Brain pericyte (primary cell): Measurements from ENCODE around the gene BMPR1B.
"Not testable (repeated sequence)": the region's sequence is repeated elsewhere in the genome, so short reads cannot be mapped to it uniquely, and the experiment has no call there.

ENCODE experiments used
- DNase-seq: peaks from one replicate; pipeline ENCODE4 v3.0.0-alpha.2; 2012; ENCODE audit warnings: low read depth, low spot score

The BMPR1B gene

DNA sequence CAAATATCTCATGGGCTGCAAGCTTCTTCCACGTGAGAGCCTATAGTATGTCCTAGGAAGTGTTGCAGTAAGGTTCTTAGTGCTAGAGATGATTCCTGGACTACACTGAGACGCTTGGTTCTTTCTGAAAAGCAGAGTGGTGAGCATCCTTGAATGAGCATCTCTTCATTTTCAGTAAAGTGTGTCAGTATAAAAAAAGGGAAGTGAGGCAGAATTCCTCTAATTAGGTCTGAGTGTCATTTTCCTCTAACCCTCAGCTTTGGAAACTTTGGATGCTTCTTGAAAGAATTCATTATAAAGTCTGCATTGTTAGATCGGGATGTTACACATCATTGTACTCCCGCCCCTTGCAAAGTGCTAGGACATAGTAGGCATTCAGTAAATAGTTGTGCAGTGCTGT is 5.2 kb downstream of the BMPR1B start:
- no peak for DNase-seq

DNA sequence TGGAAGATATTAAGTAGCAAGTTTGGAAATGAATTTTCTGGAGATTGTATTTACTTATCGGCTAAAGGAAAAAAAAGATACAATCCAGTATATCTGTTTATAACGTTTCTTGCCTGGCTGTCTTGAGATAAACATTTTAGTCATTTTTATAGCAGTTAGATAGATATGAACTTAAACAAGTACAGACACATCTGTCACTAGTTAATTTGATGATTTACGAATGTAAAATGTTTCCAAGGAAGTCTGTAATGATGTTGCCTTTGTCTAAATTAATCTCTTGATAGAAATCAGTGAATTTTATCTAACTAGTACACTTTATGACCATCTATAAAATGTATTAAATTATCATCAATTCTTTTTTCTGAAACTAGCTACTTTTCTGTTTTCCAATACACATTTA is 5.7 kb downstream of the BMPR1B start:
- no peak for DNase-seq

DNA sequence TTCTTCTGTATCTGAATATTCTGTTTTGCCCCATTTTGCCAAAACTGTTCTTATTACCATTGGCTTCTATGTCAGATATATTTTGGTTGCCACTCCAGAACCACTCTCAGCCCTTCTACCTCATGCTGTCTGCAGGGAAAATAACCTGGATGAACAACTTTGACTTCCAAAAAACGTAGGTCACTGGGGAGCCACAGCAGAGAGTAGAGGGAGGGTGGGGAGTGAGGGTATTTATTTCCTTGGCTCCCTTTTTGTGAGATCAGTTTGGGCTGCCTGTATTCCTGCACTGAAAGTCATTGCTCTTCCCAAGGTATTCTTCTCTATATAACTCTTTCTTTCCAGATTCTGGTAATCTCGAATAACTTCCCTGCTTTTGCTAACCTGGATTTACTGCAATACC is 6.3 kb downstream of the BMPR1B start:
- no peak for DNase-seq

DNA sequence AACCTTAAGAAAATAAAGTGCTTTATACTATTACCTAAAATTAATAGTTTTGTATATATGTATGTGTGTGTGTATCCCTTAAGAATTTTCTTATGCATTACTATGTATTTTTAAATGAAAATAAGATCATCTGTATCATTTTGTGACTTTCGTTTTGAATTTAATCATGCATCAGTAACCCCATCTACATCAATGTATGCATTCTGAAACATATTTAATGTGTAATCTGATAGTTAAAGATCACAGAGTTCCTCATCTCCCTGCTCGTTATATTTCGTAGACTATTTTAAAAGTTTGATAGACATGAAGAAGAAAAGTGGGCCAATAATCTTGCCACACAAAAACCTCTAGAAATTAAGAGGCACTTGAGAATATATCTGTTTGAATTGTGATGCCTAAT is 7.4 kb downstream of the BMPR1B start:
- DNase-seq = no peak

DNA sequence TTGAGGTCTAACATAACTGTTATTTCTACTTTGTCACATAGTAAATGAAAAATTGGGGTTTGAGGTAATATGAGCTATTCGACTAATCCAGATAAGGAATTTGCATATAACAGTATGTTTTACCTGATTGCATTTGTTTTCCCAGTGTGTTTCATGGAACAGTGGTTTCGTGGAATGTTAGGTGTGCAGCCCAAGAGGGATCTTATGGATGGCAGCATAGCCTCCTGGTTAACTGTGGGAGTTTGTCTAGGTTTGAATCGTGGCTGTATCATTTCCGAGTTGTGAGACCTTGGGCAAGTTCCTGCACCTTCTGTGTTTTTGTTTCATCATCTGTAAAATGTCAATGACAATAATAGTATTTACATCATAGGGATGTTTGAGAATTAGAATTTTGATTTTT is 7.9 kb downstream of the BMPR1B start:
- DNase-seq = no peak

DNA sequence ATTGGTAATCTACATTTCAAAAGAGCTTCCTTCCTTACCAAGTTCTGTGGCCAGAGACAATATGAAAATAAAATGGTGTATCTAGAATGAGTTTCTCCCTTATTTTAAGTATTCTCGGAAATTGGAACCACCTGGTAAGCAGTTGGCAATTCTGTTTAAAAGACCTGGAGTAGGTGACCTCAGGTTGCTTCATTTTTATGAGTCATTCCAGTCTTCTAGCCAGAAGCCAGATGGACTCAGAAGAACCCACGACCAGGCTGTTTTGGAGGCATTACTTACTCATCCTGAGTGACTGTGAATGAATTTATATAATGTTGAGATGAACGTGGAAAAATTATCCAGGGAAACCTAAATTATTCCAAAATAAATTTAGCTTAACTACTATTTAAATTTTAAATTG is 9.1 kb downstream of the BMPR1B start:
- DNase-seq = no peak

DNA sequence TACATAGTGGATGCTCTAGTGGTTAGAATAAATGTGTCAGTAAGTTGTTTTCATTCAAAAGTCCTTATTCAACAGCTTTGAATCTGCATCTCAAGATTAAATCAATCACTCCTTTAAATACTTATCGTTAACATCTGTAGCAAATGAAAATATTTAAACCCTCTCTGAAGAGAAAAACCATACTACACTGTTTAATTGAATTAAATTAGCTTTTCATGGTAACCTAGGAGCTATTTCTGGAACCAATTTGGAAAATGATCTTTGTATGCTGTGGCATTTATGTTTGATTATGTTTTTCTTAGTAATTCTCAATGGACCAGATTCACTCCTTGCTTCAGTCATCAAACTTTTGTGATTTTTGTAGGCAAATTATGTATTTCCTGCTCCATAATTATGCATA is 9.7 kb downstream of the BMPR1B start:
- no peak for DNase-seq

DNA sequence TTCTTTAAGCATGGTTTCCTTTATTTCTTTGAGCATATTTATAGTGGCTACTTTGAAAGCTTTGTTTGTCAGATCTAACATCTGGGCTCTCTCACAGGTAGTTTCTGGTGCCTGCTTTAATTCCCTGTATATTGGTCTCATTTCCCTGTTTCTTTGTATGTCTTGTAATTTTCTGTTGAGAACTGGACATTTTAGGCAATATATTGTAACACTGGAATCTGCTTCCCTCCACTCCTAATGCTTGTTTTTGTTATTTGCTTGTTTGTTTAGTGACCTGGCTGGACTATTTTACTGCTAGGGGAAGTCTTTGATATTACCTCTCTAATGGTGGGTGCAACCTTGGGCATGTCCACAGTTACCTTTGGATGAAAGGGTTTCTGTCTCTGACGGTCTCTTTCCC is 25.0 kb downstream of the BMPR1B start:
- DNase-seq = no peak

DNA sequence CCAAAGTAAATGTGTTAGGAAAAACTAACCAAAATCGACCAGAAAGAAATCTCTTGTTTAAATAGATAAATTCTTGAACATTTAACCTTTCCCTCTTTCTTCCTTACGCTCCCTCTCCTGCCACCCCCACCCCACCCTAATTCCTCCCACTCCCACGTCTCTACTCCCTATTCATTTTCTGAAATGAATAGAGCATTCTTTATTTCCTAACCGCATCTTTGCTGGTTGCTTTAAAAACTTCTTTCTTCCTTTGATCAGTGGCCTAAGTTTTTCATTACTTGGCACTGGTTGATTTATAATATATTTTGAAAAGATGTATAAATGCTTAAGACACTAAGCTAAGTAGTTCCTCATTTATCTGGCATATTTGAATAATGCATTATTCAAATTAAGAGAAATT is 33.9 kb downstream of the BMPR1B start:
- no peak for DNase-seq

DNA sequence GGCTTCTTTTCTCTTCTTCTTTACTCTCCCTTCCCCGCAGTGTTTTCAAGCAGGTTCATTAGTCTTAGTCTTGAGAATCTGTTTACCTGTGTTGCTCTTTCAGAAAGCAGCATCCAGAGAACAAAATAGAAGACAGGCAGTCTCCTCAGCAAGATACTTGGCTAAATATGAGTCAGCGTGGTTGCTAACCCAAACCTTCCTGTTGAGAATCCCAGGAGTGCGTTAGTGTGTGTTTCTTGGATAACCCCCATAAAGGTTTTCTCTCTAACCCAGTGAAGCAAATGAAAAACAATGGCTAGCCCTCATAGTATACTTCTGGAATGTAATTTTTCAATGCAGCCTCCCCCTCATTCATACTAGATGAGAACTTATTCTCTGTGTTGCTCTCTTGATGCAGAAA is 41.1 kb downstream of the BMPR1B start:
- DNase-seq = peak; percentile 52

DNA sequence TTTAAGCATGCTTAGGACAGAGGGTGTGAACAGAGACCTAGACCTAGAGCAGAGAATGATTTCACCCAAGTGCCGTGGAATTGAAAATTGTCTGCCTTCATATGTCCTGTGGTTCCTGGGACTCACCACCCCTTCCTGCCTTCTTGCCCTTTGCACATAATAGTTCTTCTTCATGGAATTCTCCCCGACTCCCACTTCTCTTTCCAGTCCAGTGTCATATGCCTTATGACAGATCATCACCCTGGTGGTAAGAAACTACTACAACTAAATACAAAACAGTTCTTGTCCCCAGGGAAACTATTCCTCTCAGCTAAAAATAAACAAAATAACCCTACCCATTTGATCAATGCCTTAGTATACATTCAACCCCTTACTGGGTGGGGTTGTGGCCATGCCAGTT is 43.3 kb downstream of the BMPR1B start:
- DNase-seq = no peak

DNA sequence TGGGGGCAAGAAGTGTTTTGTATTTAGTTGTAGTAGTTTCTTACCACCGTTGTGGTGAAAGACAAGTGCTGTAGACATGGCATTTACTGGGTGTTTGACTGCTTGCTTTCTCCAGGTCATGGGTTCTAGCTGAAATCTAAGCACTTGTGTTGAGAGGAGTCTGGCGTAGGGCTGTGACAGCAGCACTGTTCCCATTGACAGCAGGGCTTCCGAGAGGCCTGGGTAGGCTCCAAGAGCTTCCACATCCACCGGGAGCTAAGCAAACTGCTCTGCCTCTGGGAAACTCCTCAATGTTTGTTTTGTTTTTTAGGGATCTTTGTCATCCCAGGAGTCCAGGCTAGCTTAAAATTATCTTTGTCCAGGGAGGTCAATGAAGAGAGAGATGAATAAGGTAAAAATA is 44.3 kb downstream of the BMPR1B start:
- DNase-seq = peak; percentile 68

DNA sequence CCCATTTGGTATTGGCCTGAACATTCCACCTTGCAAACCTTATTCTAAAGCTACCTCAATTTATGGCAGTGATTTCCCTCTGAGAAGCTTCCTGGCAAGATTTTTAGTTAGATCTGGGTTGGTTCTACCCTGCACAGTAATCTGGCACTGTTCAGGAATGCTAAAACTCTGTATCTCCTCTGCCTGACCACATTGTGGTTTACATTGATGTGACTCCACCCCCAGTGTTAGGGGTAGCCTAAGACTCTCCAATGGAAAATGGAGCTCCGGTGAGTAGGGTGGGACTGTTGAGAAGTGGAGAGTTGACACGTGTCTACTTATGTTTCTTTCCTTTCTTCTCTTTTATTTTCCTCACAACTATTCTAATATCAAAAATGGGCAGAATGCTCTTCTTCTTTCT is 45.4 kb downstream of the BMPR1B start:
- DNase-seq = no peak

DNA sequence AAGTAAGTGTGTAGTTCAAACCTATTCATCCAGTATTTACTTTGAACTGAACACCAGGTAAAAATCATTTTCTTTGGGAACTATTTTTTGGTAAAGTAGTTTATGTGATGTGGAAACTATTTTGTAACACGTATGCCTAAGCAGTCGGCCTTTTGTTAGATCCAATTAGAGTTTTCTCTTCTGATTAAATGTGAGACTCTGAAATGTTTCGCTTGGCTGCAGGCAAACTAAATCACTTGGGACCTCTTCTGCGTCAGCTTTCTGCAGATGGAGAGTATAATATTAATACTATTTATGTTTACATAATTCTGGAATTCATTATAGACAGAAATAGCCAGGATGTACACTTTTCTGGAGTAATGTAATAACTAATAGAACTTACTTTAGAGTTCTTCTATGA is 46.9 kb downstream of the BMPR1B start:
- no peak for DNase-seq

DNA sequence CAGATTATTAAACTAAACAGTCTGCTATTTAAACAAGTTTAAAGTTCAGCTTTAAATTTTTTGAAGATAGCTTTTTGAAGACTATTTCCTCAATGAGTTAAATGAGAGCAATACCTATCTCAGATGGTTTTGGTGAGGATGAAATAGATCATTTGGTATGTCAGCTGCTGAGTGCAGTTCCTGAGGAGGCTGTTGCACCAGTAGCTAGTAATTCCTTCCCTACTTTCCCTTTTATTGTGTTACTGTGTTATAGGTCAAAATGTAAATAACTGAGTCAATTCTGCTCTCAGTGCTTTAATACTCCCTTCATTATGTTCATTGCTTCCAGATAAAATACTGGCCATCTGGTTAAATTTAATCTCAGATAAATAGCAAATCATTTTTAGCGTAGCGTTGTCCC is 48.6 kb downstream of the BMPR1B start:
- DNase-seq = no peak

DNA sequence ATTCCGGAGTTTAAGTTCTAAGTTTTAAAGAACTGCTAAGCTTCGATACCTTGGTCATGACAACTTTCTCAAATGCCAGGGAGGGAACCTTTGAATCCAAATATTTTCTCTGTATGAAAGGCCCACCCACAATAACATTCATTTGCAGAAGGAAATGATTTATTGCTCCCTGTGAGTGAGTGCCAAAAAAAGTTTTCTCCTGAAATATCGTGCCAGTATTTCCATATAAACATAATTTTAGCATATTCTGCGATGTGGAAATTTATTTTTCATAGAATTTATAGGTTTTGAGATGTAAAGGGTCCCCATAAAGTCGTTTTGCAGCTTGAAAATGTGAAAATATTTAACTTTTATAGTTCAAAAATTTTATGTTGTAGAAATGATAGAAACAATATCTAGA is 53.9 kb downstream of the BMPR1B start:
- no peak for DNase-seq

DNA sequence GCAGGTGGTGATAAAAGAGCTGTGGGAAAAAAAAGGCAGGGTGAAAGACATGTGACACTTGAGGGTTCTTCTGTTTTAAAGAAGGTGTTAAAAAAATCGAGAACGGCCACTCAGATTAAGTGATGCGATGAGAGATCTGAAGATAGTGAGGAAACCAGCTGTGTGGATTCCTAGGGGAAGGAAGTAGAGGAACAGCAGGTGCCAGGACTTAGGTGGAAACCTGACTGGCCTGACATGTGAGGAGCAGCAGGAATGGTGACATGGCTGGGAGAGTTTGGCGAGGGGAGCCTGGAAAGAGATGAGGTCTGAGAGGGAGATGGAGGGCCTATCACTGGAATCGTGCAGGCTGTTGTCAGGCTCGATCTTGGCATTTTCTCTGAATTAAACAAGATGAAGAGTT is 55.5 kb downstream of the BMPR1B start:
- DNase-seq = no peak

DNA sequence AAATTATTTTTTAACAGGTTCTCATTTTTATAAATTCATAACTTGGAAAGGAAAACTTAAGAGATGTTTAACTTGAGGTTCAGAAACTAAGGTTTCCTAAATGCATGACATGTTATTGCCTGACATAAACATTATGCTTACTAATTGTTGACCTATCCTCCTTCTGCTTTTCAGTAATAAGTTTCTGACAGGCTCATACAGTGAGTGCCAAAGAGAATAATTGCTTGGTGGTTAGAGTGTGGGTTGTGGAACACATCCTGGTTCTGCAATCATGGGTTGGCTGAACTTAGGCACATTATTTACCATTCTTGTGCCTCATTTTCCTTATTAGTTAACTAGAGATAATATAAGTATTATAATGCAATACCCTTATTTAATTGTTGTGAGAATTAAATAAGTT is 56.5 kb downstream of the BMPR1B start:
- DNase-seq = no peak

DNA sequence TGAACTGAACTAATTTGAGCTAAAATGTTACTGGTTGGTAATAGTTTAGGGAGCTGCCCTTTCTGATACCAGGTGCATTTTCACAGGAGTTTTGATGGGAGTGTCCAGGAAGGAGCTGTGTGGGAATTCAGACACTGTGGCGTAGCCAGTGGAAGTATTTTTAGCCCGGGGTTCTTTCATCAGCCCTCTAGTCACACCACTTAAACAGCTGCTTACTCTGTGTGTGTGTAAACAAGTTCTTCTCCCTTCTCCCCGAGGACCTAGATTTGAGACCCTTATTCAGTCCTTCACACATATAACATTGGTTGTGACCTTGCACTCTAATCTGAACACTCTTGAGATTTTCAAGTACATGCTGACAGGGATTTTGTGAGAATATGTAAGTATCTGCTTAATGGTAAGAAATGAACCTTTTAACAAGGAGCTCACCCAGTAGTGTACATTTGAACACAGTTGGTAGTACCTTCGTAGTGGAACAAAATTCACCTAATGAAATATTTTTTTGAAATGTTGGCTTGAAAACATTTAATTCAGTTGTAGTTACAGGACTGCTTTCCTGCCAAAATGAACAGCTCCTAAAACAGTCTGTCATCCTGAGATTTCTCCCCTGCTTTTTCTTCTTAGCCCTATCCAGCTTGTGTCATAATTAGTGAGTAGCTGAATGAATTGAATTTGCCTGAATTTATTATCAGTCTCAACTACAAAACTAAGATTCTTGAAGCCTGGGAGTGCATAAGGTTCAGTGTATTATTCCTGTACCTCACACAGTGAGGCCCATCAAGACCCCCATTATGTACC is 61.8 kb downstream of the BMPR1B start:
- DNase-seq = no peak

DNA sequence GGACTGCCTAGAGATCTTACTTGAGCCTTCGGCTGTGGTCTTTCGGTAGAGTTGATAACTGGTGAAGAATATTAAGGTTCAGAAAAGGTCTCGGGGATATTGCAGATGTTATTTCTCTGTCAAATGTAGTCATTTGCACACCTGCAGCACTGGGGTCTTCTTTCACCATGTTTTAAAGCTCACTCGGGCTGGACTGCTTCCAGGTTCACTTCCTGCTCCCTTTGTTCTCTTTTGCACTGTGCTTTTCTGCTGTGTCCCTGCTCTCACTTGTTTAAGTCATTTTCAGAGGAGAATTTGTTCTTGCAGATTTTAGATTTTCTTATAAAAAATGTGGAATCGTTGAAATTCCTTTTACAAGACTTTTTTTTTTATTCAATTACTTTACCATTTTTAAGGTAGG is 68.5 kb downstream of the BMPR1B start:
- DNase-seq = no peak

DNA sequence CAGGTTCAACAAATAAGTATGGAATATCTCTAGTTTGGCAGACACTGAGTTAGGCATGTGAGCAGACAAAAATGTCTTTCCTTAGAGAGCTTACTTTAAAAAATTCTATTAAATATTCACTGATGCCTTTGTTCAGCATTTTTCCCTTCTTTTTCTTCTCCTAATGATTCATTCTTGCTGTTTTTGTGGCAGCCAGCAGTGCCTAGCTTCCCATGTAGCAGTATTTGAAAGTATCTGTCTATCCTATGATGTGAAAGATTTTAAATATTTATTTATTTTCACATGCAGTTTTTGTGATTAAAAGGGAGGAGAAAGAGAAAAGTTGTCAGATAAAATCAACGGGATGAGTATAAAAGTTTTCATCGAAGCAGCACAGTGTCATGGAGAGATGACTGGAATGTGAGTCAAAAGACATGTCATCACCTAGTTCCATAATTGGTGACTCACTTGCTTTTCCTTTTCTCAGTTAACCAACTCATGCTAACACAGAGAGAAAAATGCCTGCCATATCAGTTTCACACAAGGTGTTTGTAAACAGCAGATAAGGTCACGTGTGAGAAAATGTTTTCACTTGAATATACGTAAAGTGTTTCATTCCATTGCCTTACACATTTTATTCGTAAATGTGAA is 69.8 kb downstream of the BMPR1B start:
- DNase-seq = no peak

DNA sequence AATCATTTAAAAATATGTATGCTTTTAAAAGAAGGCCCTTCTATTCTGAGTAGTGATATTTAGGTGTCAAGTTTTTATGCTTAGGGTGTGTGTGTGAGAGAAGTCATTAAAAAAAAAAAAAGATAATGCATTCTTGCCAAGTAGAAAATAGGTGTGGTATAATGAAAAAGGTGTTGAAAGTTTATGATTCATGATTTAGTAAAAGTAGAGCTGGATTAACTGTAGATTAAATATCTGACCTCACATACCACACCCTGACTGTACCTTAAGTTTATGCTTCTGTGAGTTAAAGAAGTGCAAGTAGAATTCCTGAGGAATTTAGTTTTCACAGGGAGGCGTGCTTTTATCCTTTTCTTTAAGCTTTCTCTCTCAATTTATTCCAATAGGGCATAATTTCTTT is 71.1 kb downstream of the BMPR1B start:
- DNase-seq = no peak

DNA sequence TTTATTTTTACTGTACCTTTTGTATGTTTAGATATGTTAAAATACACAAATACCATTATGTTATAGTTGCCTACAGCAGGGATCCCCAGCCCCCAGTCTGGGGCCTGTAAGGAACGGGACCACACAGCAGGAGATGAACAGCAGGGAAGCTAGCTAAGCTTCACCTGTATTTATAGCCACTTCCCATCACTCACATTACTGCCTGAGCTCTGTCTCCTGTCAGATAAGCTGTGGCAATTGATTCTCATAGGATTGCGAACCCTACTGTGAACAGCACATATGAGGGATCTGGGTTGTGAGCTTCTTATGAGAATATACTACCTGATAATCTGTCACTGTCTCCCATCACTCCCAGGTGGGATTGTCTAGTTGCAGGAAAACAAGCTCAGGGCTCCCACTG is 73.9 kb downstream of the BMPR1B start:
- no peak for DNase-seq

DNA sequence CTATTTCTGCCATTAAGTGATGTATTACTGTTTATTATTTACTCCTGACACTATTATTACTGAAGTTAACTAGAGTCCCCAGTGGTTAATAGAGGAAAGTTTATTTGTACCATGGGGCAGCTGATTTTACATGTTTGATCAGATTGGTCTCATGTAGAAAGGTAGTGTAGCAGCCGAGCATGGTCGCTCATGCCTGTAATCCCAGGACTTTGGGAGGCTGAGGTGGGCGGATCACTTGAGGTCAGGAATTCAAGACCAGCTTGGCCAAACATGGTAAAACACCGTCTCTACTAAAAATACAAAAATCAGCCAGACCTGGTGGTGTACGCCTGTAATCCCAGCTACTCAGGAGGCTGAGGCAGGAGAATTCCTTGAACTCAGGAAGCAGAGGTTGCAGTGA is 74.6 kb downstream of the BMPR1B start:
- not testable (repeated sequence) for DNase-seq
